MM.1S (cell line): ENCODE measurements around the gene ZNF530.

Experiments
- DNase-seq: peaks from one replicate; pipeline ENCODE4 v3.0.0-alpha.2; 2015
- H2AFZ ChIP-seq: fragments of 300-600 bp; sonication (generic); 2 replicates; pipeline ENCODE4 v1.6.0; 2016; ENCODE audit warnings: antibody characterized with exemption, low read length
- H3F3A ChIP-seq: fragments of 300-600 bp; sonication (generic); 2 replicates; pipeline ENCODE4 v1.6.1; 2016; ENCODE audit warnings: mild to moderate bottlenecking, antibody characterized with exemption, low read length, moderate library complexity, mixed read lengths; ENCODE audit not compliant: insufficient read depth
- H3K27ac ChIP-seq: fragments of 300-600 bp; sonication (generic); 2 replicates; pipeline ENCODE4 v1.5.1; 2016; ENCODE audit warnings: mild to moderate bottlenecking, low read length
- H3K27me3 ChIP-seq: fragments of 300-600 bp; sonication (generic); replicated peaks from 2 replicates; pipeline ENCODE4 v1.6.0; 2016; ENCODE audit warnings: low read length; ENCODE audit not compliant: insufficient read depth
- H3K36me3 ChIP-seq: fragments of 300-600 bp; sonication (generic); replicated peaks from 2 replicates; pipeline ENCODE4 v1.6.1; 2016; ENCODE audit warnings: mild to moderate bottlenecking, low read length, mixed read lengths; ENCODE audit not compliant: insufficient read depth
- H3K4me1 ChIP-seq: fragments of 300-600 bp; sonication (generic); 2 replicates; pipeline ENCODE4 v1.6.1; 2016; ENCODE audit warnings: low read length, mixed read lengths
- H3K4me2 ChIP-seq: fragments of 300-600 bp; sonication (generic); 2 replicates; pipeline ENCODE4 v1.6.0; 2016; ENCODE audit warnings: low read depth, low read length
- H3K4me3 ChIP-seq: fragments of 300-600 bp; sonication (generic); 2 replicates; pipeline ENCODE4 v1.5.1; 2016; ENCODE audit warnings: low read length, mixed read lengths
- H3K79me2 ChIP-seq: fragments of 300-600 bp; sonication (generic); 2 replicates; pipeline ENCODE4 v1.6.1; 2016; ENCODE audit warnings: mixed run types, low read length, mixed read lengths
- H3K9ac ChIP-seq: fragments of 300-600 bp; sonication (generic); 2 replicates; pipeline ENCODE4 v1.6.1; 2016; ENCODE audit warnings: low read length, mixed read lengths
- H3K9me2 ChIP-seq: fragments of 300-600 bp; sonication (generic); replicated peaks from 2 replicates; pipeline ENCODE4 v1.6.1; 2016; ENCODE audit warnings: mild to moderate bottlenecking, low read length, mixed read lengths; ENCODE audit not compliant: insufficient read depth
- H3K9me3 ChIP-seq: fragments of 300-600 bp; sonication (generic); replicated peaks from 2 replicates; pipeline ENCODE4 v1.6.1; 2016; ENCODE audit warnings: mild to moderate bottlenecking, low read length, mixed read lengths; ENCODE audit not compliant: insufficient read depth
- H4K20me1 ChIP-seq: fragments of 300-600 bp; sonication (generic); 2 replicates; pipeline ENCODE4 v1.6.1; 2016; ENCODE audit warnings: mild to moderate bottlenecking, low read length, moderate library complexity, mixed read lengths; ENCODE audit not compliant: insufficient read depth
- EZH2 ChIP-seq: fragments of 300-600 bp; sonication (generic); optimal IDR thresholded peaks from 2 replicates; pipeline ENCODE3; 2017; ENCODE audit warnings: low read depth, mild to moderate bottlenecking, antibody characterized with exemption, low read length, mixed read lengths
- EZH2phosphoT487 ChIP-seq: fragments of 300-600 bp; sonication (generic); IDR thresholded peaks from 2 replicates; pipeline ENCODE4 v1.6.1; 2018; ENCODE audit warnings: antibody characterized with exemption, low read length
- TF ChIP-seq, protein P1 (sequence below): fragments of 300-600 bp; sonication (generic); IDR thresholded peaks from 2 replicates; pipeline ENCODE4 v1.5.1; 2016; ENCODE audit warnings: antibody characterized with exemption, low read length, mixed read lengths

The ZNF530 gene

GRCh38 chr19:57655443-57655842 is 55.8 kb downstream of the ZNF530 start:
- Histone ChIP-seq H3K9ac (no peak overlapping the region), H3K9me2 (no peaks in the 10 kb centered on the region)

DNA sequence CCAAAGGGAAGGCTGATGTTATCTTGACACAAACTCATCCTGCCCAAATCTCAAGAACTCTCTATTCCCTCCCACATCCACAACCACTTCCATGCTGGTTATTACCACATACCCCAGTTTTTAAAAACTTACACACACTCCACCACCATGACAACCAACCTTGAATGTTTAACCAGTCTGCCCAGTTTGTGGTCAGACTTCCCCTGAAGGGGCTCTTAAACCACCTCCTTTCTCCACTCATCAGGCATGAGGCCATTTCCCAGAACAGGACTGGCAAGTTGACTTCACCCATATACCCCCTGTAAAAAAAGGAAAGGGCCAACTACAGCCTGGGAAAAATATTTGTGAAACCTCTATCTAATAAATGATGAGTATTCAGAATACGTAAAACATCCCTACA is 56.7 kb downstream of the ZNF530 start:
- no peak for DNase-seq
- no peaks in the 10 kb centered on the region for H3K9me3 ChIP-seq
- H3K27me3 ChIP-seq: no peaks in the 10 kb centered on the region
- no peaks in the 10 kb centered on the region for H3K9me2 ChIP-seq
- no peak overlapping the region for H3K4me2 ChIP-seq
- H3K4me1 ChIP-seq: no peaks in the 10 kb centered on the region
- H3K79me2 ChIP-seq: no peaks in the 10 kb centered on the region
- H3K9ac ChIP-seq: no peak overlapping the region
- H4K20me1 ChIP-seq: no peaks in the 10 kb centered on the region
- H3K4me3 ChIP-seq: no peak overlapping the region
- TF ChIP-seq EZH2phosphoT487 (no peak), EZH2 (no peak)
- TF ChIP-seq, protein P1, sequence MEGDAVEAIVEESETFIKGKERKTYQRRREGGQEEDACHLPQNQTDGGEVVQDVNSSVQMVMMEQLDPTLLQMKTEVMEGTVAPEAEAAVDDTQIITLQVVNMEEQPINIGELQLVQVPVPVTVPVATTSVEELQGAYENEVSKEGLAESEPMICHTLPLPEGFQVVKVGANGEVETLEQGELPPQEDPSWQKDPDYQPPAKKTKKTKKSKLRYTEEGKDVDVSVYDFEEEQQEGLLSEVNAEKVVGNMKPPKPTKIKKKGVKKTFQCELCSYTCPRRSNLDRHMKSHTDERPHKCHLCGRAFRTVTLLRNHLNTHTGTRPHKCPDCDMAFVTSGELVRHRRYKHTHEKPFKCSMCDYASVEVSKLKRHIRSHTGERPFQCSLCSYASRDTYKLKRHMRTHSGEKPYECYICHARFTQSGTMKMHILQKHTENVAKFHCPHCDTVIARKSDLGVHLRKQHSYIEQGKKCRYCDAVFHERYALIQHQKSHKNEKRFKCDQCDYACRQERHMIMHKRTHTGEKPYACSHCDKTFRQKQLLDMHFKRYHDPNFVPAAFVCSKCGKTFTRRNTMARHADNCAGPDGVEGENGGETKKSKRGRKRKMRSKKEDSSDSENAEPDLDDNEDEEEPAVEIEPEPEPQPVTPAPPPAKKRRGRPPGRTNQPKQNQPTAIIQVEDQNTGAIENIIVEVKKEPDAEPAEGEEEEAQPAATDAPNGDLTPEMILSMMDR: no peak
- H3K27ac ChIP-seq: no peak overlapping the region
- no peaks in the 10 kb centered on the region for H3F3A ChIP-seq
- no peaks in the 10 kb centered on the region for H3K36me3 ChIP-seq
- H2AFZ ChIP-seq: no peak overlapping the region

More at GRCh38 chr19:57655443-57655842, 55.8 kb downstream of the ZNF530 start:
- Histone ChIP-seq H3K27me3 (no peaks in the 10 kb centered on the region), H3F3A (no peaks in the 10 kb centered on the region), H3K4me1 (no peaks in the 10 kb centered on the region), H2AFZ (no peak overlapping the region), H3K4me2 (no peak overlapping the region), H4K20me1 (no peaks in the 10 kb centered on the region), H3K4me3 (no peak overlapping the region), H3K36me3 (no peaks in the 10 kb centered on the region), H3K9me3 (no peaks in the 10 kb centered on the region), H3K79me2 (no peaks in the 10 kb centered on the region), H3K27ac (no peak overlapping the region)
- TF ChIP-seq, protein P1: no peak
- no peak for TF ChIP-seq EZH2phosphoT487
- DNase-seq: no peak
